Loucy (cell line): ENCODE data around the gene CKS2.

Source experiments
- CTCF ChIP-seq: fragments of 200-600 bp; sonication (generic); conservative IDR thresholded peaks from 2 replicates; pipeline ENCODE4 v1.5.1; 2014; ENCODE audit warnings: mild to moderate bottlenecking, antibody characterized with exemption, low read length
- EZH2phosphoT487 ChIP-seq: fragments of 200-600 bp; IDR thresholded peaks from 2 replicates; pipeline ENCODE4 v1.6.1; 2018; ENCODE audit warnings: antibody characterized with exemption, mild to moderate bottlenecking, moderate library complexity, borderline replicate concordance

- TF ChIP-seq CTCF (no peak), EZH2phosphoT487 (no peak)
These were observed 31.2 kb downstream of the CKS2 start for GRCh38 chr9:89342213-89342612.
